Endothelial cell of hepatic sinusoid (primary cell): ENCODE data around the gene ADAM8.

Experiments used
- in situ Hi-C: cut with HindIII; loops from 2 replicates; pipeline ENCODE4 v1.10.0; 2017; ENCODE audit warnings: low sequenced_read_pairs

The ADAM8 gene

DNA sequence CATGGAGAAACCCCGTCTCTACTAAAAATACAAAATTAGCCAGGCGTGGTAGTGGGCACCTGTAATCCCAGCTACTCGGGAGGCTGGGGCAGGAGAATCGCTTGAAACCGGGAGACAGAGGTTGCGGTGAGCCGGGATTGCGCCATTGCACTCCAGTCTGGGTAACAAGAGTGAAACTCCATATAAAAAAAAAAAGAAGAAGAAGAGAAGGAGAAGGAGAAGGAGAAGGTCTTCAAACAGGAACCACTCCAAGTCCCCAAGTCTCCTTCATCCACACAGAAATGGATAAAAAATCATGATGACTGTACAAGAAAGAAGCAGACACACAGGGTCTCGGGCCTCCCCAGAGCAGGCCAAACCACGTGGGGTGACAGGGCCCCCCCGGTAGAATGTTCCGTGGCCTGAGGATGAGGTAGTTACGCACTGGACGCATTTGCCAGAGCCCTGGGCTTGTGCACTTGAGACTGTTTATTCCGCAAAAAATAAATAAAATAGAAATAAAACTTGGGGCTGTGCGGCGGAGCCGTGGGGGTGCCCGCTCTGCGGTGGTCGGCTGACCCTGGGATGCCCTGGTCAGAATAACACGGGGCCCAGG, 23.2 kb downstream of the ADAM8 start:
- in situ Hi-C loops, result loop anchor here (10.0 kb wide), 1 partner anchor 51 kb away; the partner anchor contains the start of genes TUBGCP2 and ZNF511

DNA sequence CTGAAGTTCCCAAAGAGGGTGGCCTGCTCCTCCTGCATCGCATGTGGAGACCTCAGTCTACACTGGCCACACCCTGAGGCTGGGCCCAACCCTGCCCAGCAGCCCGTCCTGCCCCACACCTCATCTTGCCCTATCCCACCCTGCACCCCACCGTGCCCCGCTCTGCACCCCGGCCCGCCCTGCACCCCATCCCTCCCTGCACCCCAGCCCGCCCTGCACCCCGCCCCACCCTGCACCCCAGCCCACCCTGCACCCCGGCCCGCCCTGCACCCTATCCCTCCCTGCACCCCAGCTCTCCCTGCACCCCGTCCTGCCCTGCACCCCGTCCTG, 24.5 kb downstream of the ADAM8 start:
- in situ Hi-C loops, result loop anchor here (10.0 kb wide), 1 partner anchor 53 kb away; the partner anchor contains the start of genes TUBGCP2 and ZNF511

DNA sequence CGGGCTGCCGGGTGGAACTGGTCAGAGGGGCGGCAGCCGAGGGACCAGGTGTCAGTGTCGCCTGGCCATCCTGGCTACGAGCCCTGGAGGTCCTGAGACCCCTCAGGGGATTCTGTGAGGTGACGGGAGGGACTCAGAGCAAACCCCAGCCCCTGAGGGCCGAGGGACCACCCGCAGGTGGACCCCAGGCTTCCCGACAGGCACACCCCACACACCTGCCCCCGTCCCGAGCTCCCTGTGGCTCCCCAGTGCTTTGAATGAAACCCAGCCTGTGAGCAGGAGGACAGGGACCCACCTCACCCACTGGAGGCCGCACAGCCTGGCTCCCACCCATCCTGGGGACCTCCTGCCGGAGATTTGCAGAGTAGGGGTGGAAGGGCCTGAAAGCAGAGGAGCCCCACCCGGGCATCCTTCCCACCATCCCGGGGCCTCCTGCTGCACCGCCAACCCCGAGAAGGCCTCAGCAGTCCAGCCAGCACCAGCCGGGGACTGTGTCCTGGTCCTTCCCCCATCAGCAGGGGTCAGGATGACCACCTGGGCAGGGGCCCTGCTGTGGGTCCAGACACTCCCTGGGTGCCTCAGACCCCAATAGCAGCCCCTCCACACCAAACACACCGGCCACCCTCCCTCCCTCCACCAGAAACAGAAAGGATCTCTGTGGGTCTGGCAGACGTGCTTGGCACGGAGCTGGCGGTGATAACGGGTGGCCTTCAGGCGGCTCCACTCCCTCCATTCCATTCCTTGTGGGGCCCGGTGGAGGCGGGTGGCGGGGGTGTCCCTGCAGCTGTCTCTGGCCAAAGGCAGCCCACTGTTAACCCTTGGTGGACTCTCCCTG, 25.1 kb downstream of the ADAM8 start:
- in situ Hi-C loops, result loop anchor here (10.0 kb wide), 1 partner anchor 53 kb away; the partner anchor contains the start of genes TUBGCP2 and ZNF511

DNA sequence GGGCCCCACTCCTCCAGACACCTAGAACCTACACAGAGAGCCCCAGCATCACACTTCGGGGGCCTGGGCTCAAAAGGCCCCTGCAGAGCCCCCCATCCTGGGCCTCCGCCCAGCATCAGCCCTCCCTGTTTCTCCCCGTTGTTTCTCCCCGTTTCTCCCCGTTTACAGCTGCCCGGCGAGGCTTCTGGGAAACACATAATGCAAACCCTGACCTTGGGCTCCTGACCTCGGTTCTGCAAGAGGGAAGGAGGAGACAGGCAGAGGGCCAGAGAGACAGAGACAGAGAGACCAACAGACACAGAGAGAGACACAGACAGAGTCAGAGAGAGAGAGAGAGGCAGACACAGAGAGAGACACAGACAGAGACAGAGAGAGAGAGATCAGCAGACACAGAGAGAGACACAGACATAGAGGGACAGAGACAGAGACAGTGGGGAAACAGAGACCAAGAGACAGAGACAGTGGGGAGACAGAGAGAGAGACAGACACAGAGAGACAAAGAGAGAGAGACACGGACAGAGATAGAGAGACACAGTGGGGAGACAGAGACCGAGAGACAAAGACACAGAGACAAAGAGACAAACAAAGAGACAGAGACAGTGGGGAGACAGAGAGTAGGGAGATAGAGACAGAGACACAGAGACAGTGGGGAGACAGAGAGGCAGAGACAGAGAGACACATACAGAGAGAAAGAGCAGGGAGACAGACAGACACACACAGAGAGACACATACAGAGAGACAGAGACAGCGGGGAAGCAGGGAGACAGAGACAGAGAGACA, 26.5 kb downstream of the ADAM8 start:
- in situ Hi-C loops, result loop anchor here (10.0 kb wide), 1 partner anchor 55 kb away; the partner anchor contains the start of genes TUBGCP2 and ZNF511

DNA sequence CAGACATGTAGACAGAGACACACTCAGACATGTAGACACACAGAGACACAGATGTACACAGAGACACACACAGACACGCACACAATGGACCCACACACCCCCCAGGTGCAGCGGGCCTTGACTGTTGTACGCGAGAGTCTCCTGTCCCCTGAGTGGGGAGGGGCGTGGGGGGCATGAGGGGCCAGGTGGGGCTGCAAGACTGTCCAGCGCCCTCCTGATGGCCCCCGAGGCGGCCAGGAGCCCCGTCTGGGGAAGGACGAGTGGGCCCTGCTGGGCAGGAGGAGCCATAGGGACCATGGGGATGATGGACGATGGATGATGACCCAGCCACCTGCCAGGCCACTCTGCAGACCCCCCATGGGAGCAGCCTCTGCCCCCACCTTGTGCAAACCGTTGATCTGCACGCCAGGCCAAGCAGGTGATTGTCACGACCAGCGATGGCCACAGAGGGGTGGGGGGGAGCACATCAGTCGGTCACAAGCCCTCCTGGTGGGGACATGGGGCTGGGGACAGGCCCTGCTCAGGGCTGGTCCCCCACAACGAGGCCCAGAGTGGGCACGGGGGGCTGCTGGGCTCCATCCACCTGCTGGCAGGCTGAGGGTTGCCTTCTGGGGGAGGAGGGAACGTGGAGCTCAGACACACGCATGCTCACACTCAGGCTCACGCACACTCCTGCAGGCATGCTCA, 27.4 kb downstream of the ADAM8 start:
- in situ Hi-C loops, result no loop called here

DNA sequence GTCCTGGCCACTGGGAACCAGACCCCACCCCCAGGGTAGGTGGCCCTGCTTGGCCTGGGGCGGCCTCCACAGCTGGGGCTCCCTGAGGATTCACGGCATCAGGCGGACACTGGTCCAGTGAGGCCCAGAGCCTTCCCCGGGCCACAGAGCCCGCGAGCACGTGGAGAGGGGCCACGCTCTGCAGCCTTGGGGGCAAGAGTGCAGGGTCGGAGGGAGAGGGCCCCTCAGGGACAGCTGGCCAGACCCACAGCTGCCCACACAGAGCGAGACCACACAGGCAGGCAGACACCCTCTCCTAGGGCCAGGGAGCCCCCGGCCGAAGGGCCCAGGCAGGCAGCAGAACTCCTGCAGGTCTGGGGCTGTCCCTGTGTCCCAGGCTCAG, 28.3 kb downstream of the ADAM8 start:
- in situ Hi-C loops, result no loop called here

DNA sequence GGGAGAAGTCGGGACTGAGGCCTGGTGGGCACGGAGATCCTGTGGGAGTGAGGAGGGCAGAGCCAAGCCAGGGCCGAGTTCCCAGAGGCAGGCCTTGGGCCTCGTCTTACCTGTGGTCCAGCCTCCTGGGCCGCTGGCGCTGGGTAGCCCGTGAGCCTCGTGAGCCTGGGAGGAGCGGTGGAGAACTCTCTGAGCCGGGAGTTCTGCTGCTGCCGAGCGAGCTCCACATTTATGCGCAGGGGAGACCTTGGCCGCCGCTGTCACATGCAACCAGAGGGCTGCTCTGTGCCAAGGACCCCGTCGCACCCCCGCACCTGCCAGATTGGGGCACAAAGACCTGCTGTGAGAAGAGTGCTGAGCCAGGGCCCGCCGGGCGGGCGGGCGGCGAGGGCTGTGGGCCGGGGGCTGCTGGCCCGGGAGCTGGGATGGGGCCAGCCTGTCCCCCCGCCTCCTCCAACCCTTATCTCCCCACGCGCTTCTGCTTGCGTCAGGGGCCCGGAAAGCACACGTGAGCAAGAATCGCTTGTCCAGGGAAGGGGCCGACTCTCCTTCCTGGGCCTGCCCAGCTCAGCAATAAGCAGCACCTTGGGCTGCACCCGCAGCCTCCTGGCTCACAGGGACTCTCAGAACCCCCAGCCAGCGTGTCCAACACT, 28.9 kb downstream of the ADAM8 start:
- in situ Hi-C loops, result no loop called here

DNA sequence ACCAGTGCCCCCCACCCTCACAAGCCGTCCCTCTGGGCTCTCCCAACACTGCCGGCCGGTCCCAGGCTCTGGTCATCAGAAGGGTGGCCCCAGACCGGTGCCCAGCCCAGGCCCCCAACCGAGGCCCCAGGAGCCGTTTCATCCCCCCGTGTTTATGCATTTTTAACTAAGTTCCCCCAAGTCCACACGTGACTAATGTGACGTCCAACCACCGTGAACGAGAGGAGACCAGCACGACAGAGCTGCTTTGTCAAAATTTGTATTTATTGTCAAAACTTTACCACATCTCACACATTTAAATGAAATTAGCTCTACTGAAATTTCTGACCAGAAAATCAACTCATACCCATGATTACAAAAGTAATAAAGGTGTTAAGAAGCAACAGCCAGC, 30.4 kb downstream of the ADAM8 start:
- in situ Hi-C loops, result no loop called here

DNA sequence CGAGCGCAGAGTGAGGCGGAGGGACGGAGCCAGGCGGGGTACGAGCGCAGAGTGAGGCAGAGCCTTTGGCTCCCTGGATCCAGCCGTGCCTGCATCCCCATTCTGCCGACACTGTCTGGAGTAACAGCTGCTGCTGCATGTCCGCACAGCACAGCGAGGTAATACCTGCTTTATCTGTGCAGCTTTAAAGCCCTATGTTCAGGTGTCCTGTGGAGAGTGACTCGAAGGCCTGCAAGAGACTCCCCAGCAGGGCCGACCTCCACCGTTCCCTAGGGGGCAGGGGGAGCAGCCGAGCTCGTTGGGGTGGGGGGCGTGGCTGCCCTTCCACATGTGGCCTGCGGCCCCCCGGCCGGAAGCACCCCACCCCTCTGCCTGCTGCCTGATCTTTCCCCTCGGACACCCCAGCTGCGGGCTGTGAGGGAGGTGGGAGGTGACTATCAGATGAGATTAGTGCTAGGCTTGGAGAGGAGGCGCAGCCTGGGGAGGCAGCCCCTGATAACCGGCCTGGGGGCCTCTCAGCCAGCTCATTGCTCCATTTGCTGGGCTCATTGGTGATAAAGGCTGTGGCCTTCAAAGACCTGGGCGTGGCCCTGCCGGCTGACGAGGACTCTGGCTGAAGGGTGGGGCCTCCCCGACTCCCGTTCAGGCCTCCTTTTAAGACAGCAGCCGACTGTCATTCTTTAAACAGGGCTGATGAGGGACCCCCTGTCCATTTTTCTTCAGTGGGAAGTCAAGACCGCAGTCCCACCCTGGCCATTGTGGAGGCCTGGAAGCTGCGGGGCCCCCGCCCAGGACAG, 31.0 kb downstream of the ADAM8 start:
- in situ Hi-C loops, result no loop called here

DNA sequence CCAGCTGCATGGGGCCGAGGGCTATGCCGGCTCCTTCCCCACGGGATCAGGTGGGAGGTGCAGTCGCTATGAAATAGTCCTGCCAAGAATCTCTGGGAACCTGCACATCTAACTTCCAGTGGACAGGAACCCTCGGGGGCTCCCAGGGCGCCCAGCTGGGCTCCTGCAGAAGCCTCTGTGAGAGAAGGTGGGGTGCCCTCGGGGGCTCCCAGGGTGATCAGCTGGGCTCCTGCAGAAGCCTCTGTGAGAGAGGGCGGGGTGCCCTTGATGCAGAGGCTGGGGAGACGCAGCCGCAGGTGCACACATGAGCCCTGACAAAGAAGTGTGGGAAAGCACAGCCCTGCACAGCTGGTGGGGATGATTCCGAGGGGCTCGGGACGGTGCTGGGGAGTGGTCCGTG, 33.1 kb downstream of the ADAM8 start:
- in situ Hi-C loops, result no loop called here

DNA sequence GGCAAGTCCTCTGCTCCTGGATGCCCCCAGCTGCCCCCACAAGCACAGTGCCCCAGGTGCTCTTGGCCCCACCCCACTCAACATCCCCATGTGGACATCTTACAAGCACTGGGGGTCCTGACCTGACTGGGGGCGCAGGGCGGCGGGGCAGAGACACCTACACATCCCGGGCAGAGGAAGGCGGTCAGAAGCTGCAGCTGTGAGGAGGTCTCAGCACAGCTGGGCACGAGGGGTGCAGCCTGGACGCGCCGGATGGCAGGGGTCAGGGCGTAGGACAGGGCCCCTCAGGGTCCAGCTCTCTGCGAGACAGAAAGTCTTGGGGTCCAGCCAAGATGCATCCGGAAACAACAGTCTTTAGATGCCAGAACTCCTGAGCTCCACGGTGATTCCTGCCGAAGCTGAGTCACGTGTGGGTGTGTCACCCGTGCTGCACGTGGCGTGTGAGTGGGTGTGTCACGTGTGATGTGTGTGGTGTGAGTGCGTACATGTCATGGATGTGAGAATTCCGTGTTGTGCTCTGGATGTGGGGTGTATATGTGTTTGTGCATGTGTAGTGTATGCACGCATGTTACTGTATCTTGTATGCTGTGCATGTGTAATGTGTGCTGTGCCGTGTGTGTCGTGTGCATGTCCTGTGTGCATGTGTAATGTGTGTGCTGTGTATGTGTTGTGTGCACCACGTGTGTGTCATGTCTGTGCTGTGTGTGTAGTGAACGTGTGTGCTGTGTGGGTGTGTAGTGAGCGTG, 33.9 kb downstream of the ADAM8 start:
- in situ Hi-C loops, result no loop called here

DNA sequence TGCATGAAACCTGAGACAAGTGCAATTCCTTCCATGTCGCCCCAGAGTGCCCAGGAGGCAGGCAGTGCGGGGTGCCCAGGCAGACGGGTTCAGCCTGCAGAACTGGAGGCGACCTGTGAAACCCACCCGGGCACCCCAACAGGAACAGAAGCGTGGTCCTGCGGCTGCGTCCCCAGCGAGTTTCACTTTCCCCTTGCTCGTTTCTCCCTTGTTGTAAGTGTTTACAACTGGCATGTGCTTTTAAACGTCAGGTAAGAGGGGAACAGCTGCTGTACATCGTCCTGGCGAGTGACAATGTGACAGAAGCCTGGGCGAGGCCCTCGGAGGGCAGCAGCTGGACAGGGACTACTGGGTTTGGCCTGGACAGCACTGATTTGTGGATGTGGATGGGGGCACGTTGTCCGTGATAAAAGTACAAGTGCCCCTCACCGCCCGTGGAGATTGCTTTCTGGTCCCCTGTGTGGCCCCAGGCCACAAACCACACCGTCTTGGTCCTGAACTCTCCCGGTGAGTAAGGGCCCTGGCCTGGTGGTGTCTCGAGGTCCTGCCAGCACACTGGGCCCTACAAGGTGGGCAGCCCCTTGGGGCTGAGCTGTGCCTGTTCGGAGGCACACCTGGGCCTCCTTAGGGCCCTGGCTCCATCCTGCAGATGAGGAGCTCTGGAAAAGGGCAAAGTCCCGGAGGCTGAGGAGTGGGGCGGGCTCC, 35.0 kb downstream of the ADAM8 start:
- in situ Hi-C loops, result no loop called here

DNA sequence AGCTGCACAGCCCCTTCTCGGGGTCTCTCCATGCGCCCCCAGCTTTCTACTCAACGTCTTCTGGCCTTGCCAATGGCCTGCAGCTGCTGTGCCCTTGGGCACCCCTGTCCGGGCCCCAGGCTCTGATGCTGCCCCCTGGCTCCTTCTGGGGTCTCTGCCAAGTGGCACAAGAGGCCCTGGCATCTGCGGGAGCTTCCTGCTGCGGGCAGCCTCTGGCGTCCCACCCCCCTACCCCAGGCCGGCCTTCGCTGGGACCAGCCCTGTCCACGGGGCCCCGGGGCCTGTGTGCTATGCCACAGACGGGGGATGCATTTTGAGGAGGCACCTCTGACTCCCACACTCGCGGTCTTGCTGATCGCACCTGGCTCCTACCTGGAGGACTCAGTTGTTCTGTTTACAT, 36.7 kb downstream of the ADAM8 start:
- in situ Hi-C loops, result loop anchor here (5.0 kb wide), 1 partner anchor 78 kb away; the partner anchor contains the start of gene KNDC1

DNA sequence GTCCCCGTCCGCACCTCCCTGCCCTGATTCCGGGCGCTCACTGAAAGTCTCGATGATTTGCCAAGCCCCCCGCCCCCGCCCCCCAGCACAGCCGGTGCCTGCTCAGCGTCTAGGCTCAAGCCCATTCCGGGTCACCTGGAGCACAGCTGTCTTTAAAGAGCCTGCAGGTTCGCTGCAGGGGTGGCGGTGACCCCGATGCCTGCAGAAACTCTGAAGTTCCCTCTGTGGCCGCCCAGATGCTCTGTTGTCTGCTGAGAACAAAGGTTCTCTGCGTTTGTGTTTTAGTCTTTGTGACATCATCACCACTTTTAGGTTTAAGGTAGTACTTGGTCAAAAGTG, 38.2 kb downstream of the ADAM8 start:
- in situ Hi-C loops, result loop anchor here (5.0 kb wide), 1 partner anchor 76 kb away; the partner anchor contains the start of gene KNDC1

DNA sequence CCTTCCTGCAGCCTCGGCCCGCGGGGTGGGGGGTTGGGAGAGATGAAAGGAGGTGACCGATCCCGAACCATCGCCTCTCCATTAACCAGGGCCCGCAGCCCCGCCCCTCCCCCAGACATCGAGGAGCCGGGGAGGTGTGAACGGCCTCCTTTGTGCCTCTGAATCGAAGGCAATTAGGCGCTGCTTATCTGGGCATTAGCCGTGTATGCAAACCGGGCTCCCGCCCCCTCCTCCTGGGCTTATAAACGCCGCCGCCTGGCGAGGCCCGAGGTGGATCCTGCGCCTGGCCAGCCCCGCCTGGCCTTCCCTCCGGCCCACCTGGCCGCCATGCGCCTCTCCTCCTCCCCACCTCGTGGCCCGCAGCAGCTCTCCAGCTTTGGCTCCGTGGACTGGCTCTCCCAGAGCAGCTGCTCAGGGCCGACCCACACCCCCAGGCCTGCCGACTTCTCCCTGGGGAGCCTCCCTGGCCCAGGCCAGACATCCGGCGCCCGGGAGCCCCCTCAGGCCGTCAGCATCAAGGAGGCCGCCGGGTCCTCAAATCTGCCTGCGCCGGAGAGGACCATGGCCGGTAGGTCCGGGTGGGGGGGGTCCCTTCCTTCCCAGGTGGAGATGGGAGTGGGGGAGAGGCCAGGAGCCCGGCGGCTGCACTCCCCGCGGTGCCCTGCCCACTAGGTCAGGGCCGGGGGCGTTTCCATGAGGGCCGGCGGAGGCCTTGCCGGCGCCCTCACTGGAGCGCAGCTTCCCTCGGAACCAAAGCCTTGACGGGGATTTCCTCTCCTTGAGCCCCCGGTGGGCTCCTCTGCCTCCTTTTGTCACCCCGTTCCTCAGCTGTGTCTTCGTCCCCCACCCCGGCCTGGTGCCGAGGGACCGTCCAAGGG, 38.8 kb downstream of the ADAM8 start, which contains the start of gene VENTX:
TSS of gene VENTX (plus strand) at position 268 of the 878 bp plus-strand sequence. CDS start at position 328, 60 bp downstream.
- in situ Hi-C loops, result loop anchor here (5.0 kb wide), 1 partner anchor 76 kb away; the partner anchor contains the start of gene KNDC1

DNA sequence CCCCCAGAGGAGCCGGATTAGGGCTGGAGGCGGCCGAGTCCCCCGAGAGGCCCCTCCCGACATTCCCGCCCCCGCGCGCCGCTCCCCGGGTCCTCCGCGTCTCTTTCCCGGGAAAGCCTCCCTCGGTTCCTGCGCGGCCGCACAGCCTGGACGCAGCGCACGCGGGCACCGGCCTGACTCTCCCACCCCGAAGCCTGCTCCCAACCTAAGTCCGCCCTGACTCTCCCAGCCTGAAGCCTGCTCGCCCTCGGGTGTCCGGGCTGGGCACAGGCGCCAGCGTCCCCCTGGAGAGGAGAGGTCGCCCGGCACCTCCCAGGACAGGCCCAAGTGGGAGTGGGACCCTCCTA, 39.5 kb downstream of the ADAM8 start:
- in situ Hi-C loops, result loop anchor here (5.0 kb wide), 1 partner anchor 75 kb away; the partner anchor contains the start of gene KNDC1
